ENCODE results near the gene RAB13. TPM values are rescaled to one million over a fixed set of nuclear protein-coding genes. Genes with fewer than 3 reads are reported as not detected.

RAB13 gene
- total and polyA plus RNA-seq, 2 of the 4 experiments (the other 2 are of a cell fraction), result 42.3 to 249 TPM

GRCh38 chr1:153991151-153991630 lies 5.1 kb upstream of the RAB13 start:
- peak overlapping the region; percentile 86 for H3K9ac ChIP-seq (ENCODE audit: low read depth, low read length)
- H3K27ac ChIP-seq (ENCODE audit: insufficient read depth, low read length), result peak overlapping the region; percentile 83
- peak overlapping the region; percentile 94 for H3K56ac ChIP-seq (ENCODE audit: extremely low read depth, insufficient read depth, low read length)
- H2AK9ac ChIP-seq (replicated peaks; ENCODE audit: low read depth, low read length, poor library complexity), result peak overlapping the region; percentile 99
- peak overlapping the region; percentile 26; the same call in 1 of the 2 replicates for H4K5ac ChIP-seq (ENCODE audit: low read depth, low read length)
- ATAC-seq (ENCODE audit: low read depth), result no peak
- no peak overlapping the region for H2AFZ ChIP-seq (replicated peaks; ENCODE audit: low read length, poor library complexity)
- BruUV-seq (replicated peaks), result TSS peak; percentile 94
- in situ Hi-C loops (cut with MboI; ENCODE audit: low sequenced_read_pairs) (no loop called here), dilution Hi-C loops (cut with HindIII; ENCODE audit: low sequenced_read_pairs, unreplicated experiment) (no loop called here), intact Hi-C loops (cut with micrococcal nuclease) (loop anchor here (2.0 kb wide), 2 partner anchors 166 to 192 kb away; no protein-coding TSS in a partner anchor)
- H3K23ac ChIP-seq (ENCODE audit: low read depth, low read length), result peak overlapping the region; percentile 99; the same call in 1 of the 2 replicates
- peak overlapping the region; percentile 99 for H3K4ac ChIP-seq (ENCODE audit: low read depth, low read length)
- 0 out of 2 replicates have a peak, but pooled peaks cover 2% of the 10 kb centered on the region for H3K4me1 ChIP-seq (ENCODE audit: control insufficient read depth, insufficient read depth, low read length)
- DNase-seq, result no peak
- H3K4me2 ChIP-seq (ENCODE audit: low read depth, low read length), result peak overlapping the region; percentile 86
- peak overlapping the region; percentile 57 for H3K4me3 ChIP-seq (ENCODE audit: insufficient read depth, low read depth, low read length)
- H2BK5ac ChIP-seq (ENCODE audit: low read depth, low read length, poor library complexity, severe bottlenecking), result no peak overlapping the region
- no peak overlapping the region for H2BK15ac ChIP-seq (ENCODE audit: low read depth, low read length)
- peaks cover 23% of the 10 kb centered on the region; the same call in 1 of the 2 replicates for H4K20me1 ChIP-seq (ENCODE audit: insufficient read depth, low read length)
- no peak overlapping the region for H2BK20ac ChIP-seq (ENCODE audit: low read depth, low read length)
- peak overlapping the region; percentile 100 for H3K14ac ChIP-seq (replicated peaks; ENCODE audit: low read depth, low read length)
- H3K9me1 ChIP-seq (ENCODE audit: insufficient read depth, low read length), result peaks cover 4% of the 10 kb centered on the region; the same call in 1 of the 2 replicates
- peaks cover 17 to 41% of the 10 kb centered on the region in 2 experiments for H3K79me1 ChIP-seq (ENCODE audit: low read depth in 1 of 2, low read length in 2 of 2)
- peaks cover 28% of the 10 kb centered on the region for H3K36me3 ChIP-seq (ENCODE audit: control insufficient read depth, insufficient read depth, low read length)
- no peaks in the 10 kb centered on the region for H3K27me3 ChIP-seq (ENCODE audit: control insufficient read depth, insufficient read depth, low read length)
- H4K91ac ChIP-seq (ENCODE audit: insufficient read depth, low read depth, low read length), result peak overlapping the region; percentile 93; the same call in 1 of the 2 replicates
- no peak overlapping the region for H3K18ac ChIP-seq (ENCODE audit: low read depth, low read length)
- POLR2A ChIA-PET (ENCODE audit: unreplicated experiment), result no interaction called here
- peak overlapping the region; percentile 3 to 99 for H4K8ac ChIP-seq (ENCODE audit: low read depth in 2 of 2, low read length in 2 of 2)
- no peaks in the 10 kb centered on the region for H3K9me3 ChIP-seq (ENCODE audit: control insufficient read depth, insufficient read depth, low read length)
- peak overlapping the region; percentile 98 for H2AK5ac ChIP-seq (ENCODE audit: low read depth, low read length)
- CTCF ChIA-PET, result no interaction called here
- TF ChIP-seq MAZ (IDR thresholded peaks at IDR 0.05; ENCODE audit: borderline replicate concordance, low read depth, low read length), result no peak
- no peak for TF ChIP-seq MAFK (IDR thresholded peaks at IDR 0.05; ENCODE audit: low read depth, low read length)
- no peak for TF ChIP-seq SMC3 (IDR thresholded peaks at IDR 0.05; ENCODE audit: low read depth, low read length)
- TF ChIP-seq CEBPB (IDR thresholded peaks at IDR 0.05; ENCODE audit: low read depth, low read length), result 0 out of 2 replicates have a peak, but pooled peaks have one; percentile 7
- TF ChIP-seq RCOR1 (IDR thresholded peaks at IDR 0.05; ENCODE audit: insufficient replicate concordance, low read length), result no peak
- no peak for TF ChIP-seq FOS (IDR thresholded peaks at IDR 0.05; ENCODE audit: low read depth, low read length)
- no peak for TF ChIP-seq USF2 (IDR thresholded peaks at IDR 0.05; ENCODE audit: low read depth, low read length)
- WGBS, 2 experiments (ENCODE audit: extremely low coverage in 2 of 2, insufficient read length in 1 of 2), result no CpG with 5 or more reads among the region's 9 CpGs
- 0 out of 2 replicates have a peak overlapping the region, but pooled peaks have one; percentile 64 for H2BK120ac ChIP-seq (ENCODE audit: low read depth, low read length)
